Umbilical cord (tissue), 2 donors: ENCODE measurements around the gene RBKS. TPM values are rescaled to one million over a fixed set of nuclear protein-coding genes. Genes with fewer than 3 reads are reported as not detected.

Experiments used
- DNase-seq: peaks from one replicate; pipeline ENCODE4 v3.0.0-alpha.2; 2015; ENCODE audit warnings: low spot score
- total RNA-seq: library from RNA; depleted of rRNA; stranded (reverse); fragments of >200 nt; gene quantifications from one replicate; pipeline ENCODE4 v1.2.3, GENCODE V29; 2014; ENCODE audit warnings: low replicate concordance; ENCODE audit not compliant: insufficient read depth

The RBKS gene
- total RNA-seq, 1 donor from 2014 or later: 17.6 TPM

- no peak for DNase-seq
Measured at GRCh38 chr2:27831279-27832050, 58.7 kb downstream of the RBKS start.

DNA sequence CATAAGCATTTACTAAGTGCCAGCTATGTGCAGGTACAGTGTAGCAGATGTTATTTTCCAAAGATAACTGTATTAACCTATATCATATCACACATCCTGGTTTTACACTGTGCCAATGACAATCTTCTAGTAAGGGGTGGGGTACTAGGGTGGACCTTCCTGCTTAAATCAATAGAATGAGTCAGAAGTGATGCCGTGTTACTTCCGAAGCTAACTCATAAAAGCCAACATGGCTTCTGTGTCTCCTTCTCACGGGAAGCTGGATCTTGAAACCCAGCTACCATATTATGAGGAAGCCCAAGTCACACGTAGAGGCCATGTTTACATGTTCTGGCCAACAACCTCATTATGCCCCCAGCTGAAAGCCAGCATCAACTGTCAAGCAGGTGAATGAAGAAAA lies 59.5 kb downstream of the RBKS start:
- no peak for DNase-seq

DNA sequence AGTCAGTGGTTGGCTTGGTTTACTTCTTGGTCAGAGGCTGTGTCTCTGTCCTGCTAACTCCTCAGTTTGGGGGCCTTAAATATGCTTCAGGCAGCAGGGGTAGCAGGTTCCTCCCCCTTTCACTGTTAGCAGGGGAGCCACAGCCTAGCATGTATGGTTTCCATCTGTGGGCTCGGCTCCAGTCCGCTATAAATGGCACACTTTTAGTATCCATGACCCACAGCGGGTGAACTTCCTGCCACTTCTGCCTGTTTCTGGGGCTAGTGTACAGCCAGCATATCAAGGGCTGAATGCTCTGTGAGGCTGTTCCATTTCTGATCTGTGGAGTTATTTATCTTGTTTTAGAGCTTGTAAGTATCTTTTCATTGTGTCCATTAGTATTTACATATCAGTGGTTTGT lies 60.4 kb downstream of the RBKS start:
- no peak for DNase-seq

DNA sequence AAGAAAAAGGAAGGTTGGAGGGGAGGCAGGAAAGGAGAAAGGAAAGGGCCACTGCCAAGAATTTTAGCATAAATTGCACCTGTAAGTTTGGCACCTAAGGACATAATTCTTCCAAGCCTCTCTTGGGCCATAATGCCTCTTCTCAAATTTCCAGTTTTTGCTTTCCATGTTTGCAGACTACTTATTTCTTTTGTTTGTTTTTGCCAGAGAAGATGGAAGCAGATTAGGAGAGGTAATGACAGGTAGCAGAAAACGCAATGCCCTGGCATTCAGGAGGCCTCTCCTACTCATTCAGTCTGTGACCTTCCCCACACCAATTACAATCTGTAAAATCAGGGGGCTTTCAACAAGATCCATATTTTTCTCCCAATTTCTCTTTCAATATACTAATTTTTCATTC lies 61.9 kb downstream of the RBKS start:
- no peak for DNase-seq

DNA sequence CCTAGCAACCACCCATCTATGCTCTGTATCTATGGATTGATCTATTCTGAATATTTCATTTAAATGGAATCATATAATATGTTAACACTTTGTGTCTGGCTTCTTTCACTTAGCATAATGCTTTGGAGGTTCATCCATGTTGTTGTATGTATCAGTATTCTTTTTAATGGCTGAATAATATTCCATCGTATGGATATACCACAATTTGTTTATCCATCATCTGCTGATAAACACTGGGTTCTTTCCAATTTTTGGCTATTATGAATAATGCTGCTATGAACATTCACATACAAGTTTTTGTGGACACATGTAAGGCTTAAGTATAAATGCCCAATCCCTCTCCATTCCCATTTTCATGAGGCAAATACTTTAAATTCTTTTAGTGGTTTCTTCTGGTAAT lies 65.8 kb downstream of the RBKS start:
- no peak for DNase-seq

- no peak for DNase-seq
Measured at GRCh38 chr2:27823569-27823968, 66.6 kb downstream of the RBKS start.

DNA sequence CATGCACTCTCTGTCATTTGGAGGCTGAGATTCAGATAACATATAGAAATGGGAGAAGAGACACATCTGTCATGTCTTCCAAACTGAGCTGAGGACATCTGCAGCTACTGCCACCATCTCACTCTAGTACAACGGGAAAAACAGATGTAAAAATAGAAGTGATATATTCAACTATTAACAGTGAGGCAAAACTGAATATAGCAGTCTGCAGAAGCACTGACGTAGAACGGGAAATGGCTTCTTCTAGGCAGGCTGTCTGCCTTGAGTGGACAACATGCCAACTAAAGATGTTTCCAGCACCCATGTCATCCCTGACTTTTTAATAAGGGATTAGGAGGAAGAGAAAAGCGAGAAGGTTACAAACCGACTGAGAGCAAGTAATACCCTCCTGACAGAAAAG lies 67.1 kb downstream of the RBKS start:
- peak; percentile 42 for DNase-seq

GRCh38 chr2:27822049-27822448 lies 68.1 kb downstream of the RBKS start:
- no peak for DNase-seq

- DNase-seq: no peak
Measured at GRCh38 chr2:27815860-27816438, 74.2 kb downstream of the RBKS start.

GRCh38 chr2:27814758-27815157 lies 75.4 kb downstream of the RBKS start:
- no peak for DNase-seq

GRCh38 chr2:27811768-27812167 lies 78.4 kb downstream of the RBKS start:
- DNase-seq: no peak

GRCh38 chr2:27810455-27810854 lies 79.7 kb downstream of the RBKS start:
- DNase-seq: no peak

- no peak for DNase-seq
Measured at GRCh38 chr2:27809761-27810241, 80.4 kb downstream of the RBKS start.

DNA sequence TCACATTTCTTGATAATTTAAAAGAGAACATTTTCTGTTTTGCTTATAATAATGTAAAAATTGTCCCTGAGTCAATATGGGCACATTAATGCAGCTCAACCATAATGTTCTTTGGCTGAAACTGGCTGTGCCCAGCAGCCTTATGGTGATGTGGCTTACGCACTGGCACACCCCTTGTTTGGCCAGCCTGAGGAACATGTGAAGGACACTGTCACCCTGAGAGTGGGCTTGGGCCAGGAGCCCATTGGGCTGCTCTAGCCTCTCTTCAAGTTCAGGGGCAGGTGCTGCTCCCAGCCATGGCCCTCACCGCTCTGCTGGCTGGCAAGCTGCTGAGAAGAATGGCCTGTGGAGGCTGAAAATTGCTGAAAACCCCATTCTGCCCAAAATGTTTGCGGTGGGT lies 81.2 kb downstream of the RBKS start:
- DNase-seq: no peak

- DNase-seq: no peak
Measured at GRCh38 chr2:27808418-27808817, 81.8 kb downstream of the RBKS start.

GRCh38 chr2:27807476-27807875 lies 82.7 kb downstream of the RBKS start:
- DNase-seq: no peak

DNA sequence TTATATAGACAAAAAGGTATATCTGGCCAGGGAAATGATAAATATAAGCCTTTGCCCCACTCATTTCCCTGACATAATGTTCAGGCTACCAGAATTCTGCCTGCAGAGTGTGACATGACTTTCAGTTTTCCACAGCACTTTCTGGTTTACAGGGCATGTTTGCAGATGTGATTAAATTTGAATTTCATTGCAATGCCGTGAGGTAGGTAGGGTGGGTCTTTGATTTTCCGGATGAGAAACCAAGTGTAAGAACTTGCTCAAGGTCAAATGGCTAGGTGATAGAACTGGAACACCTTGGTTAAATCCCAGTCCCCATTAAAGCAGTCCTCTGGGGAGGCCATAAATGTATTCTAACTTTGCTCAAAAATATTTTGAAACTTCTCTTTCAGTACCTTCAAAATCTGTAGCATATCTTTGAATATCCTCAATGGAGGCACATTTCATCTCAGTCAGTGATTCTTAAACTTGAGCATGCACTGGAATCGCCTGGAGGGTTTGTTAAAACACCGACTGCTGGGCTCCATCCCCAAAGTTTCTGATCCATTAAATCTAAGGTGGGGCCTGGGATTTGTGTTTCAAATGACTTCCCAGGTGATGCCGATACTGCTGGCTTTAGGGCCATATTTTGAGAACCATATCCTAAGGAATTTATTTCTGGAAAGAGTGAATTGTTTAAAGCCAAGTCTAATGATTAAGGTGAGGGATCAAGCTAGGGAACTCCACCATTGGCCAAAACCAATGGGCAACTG lies 83.7 kb downstream of the RBKS start:
- no peak for DNase-seq

DNA sequence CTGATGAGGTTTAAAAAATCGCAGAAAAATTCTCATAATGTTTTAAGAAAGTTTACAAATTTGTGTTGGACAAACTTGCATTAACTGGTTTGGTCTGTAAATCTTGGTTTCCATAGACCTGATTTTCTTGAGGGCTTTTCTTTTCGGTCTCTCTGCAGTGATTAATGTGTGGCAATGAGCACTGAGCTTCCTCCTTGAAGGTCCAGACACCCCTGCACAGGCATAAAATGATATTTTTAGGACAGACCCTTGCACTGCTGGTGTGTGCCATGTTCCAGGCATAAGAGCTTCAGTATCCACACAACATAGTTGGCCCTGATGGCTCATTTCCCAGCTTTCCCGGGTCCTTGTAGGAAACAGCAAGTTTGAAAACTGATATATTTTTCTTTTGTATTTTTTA lies 85.0 kb downstream of the RBKS start:
- no peak for DNase-seq

- no peak for DNase-seq
Measured at GRCh38 chr2:27804146-27804545, 86.0 kb downstream of the RBKS start.

DNA sequence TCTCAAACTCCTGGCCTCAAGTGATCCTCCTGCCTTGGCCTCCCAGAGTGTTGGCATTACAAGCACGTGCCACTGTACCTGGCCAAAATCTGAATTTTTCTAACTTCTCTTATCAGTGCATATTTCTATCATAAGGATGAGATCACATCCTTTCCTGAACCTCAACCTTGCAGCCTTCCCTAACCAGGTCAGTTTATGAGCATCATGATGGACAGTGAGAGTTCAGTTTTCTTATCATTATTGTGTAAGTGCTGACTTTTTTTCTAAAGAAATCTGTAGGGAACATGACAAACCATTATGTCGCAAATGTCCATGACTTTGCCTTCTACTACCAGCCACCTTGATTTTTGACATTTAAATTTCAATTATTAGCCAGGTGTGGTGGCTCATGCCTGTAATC lies 87.1 kb downstream of the RBKS start:
- DNase-seq: no peak

- no peak for DNase-seq
Measured at GRCh38 chr2:27802547-27802946, 87.6 kb downstream of the RBKS start.

GRCh38 chr2:27800856-27801255 lies 89.3 kb downstream of the RBKS start:
- DNase-seq: no peak

- no peak for DNase-seq
Measured at GRCh38 chr2:27799646-27800010, 90.6 kb downstream of the RBKS start.
